Thymus (tissue), 14 donors: ENCODE data around the gene XIRP2. TPM values are rescaled to one million over a fixed set of nuclear protein-coding genes. Genes with fewer than 3 reads are reported as not detected.

Experiments used
- DNase-seq, 9 donors: peaks; one replicate each; pipeline ENCODE4 v3.0.0-alpha.2; 2013; ENCODE audit warnings: low spot score in 9 of 9, low read depth in 6 of 9, missing footprints in 1 of 9
- H3K27ac ChIP-seq, 2 donors: one replicate each; pipeline ENCODE4 v1.5.1; 2013; ENCODE audit warnings: control low read depth in 1 of 2, low read depth in 1 of 2, low read length in 1 of 2, mild to moderate bottlenecking in 1 of 2, moderate library complexity in 1 of 2
- H3K27me3 ChIP-seq, 2 donors: one replicate each; pipeline ENCODE4 v1.5.1; 2013; ENCODE audit warnings: low read length in 1 of 2; ENCODE audit not compliant: control insufficient read depth in 2 of 2, insufficient read depth in 1 of 2
- H3K36me3 ChIP-seq, 2 donors: one replicate each; pipeline ENCODE4 v1.5.1; 2013; ENCODE audit warnings: low read length in 1 of 2, mild to moderate bottlenecking in 1 of 2, moderate library complexity in 1 of 2; ENCODE audit not compliant: control insufficient read depth in 2 of 2, insufficient read depth in 2 of 2
- H3K4me1 ChIP-seq, 2 donors: one replicate each; pipeline ENCODE4 v1.5.1; 2013; ENCODE audit warnings: low read length in 2 of 2; ENCODE audit not compliant: control insufficient read depth in 2 of 2, insufficient read depth in 2 of 2
- H3K4me3 ChIP-seq, 2 donors: one replicate each; pipeline ENCODE4 v1.5.1; 2013; ENCODE audit warnings: low read length in 2 of 2, control low read depth in 1 of 2, mild to moderate bottlenecking in 1 of 2
- H3K9me3 ChIP-seq, 2 donors: one replicate each; pipeline ENCODE4 v1.5.1; 2013; ENCODE audit warnings: low read length in 1 of 2, mild to moderate bottlenecking in 1 of 2; ENCODE audit not compliant: control insufficient read depth in 2 of 2, insufficient read depth in 1 of 2
- WGBS: extraction: QIAGEN DNeasy Blood & Tissue Kit; methylation state at CpG from one replicate; pipeline ENCODE4 v1.1.7; 2013; 5-methylcytosine and 5-hydroxymethylcytosine counted together
- long read RNA-seq, 10 donors: transcript quantifications; one replicate each; lab custom pipeline, GENCODE V29; 2026
- polyA plus RNA-seq: library from polyadenylated mRNA; stranded (reverse); fragments of 200-250 nt; gene quantifications from one replicate; pipeline ENCODE4 v1.2.3, GENCODE V29; 2013
- total RNA-seq: library from RNA; stranded (reverse); fragments of 120-200 nt; gene quantifications from one replicate; pipeline ENCODE4 v1.2.4, GENCODE V29; 2013
- donor health status: healthy.

Gene XIRP2
- total RNA-seq, result 0.14 TPM
- 0.21 TPM for polyA plus RNA-seq
- long read RNA-seq, donor 1, result 0 reads
- long read RNA-seq, donor 2, result 0 reads
- long read RNA-seq, donor 3, result 0 reads
- long read RNA-seq, donor 4, result 0 reads
- long read RNA-seq, donor 5, result 0 reads
- long read RNA-seq, donor 6, result 0 reads
- long read RNA-seq, donor 7, result 0 reads
- long read RNA-seq, donor 8, result 0 reads
- long read RNA-seq, donor 9, result 0 reads
- long read RNA-seq, donor 10, result 0 reads

- H3K4me3 ChIP-seq, result no peak within 1 kb of the TSS
- H3K27ac ChIP-seq, result no peak within 1 kb of the TSS
- 95% methylated on average over 2 of the region's 2 CpGs for WGBS
- H3K4me1 ChIP-seq, result no peaks in the 10 kb centered on the region
- no peaks in the 10 kb centered on the region for H3K27me3 ChIP-seq
- no peaks in the 10 kb centered on the region for H3K36me3 ChIP-seq
- H3K9me3 ChIP-seq, result no peaks in the 10 kb centered on the region
- DNase-seq, result no peak
Observed at GRCh38 chr2:166888180-166888579, at the start of gene XIRP2. TSS of gene XIRP2 (plus strand) at chr2:166888480. CDS start at chr2:166903483, 15,003 bp downstream.

- Histone ChIP-seq H3K4me1 (no peaks in the 10 kb centered on the region), H3K4me3 (no peak overlapping the region), H3K36me3 (no peaks in the 10 kb centered on the region), H3K27me3 (no peaks in the 10 kb centered on the region), H3K27ac (no peak overlapping the region), H3K9me3 (no peaks in the 10 kb centered on the region)
- 95% methylated on average over 2 of the region's 2 CpGs for WGBS
- no peak for DNase-seq
Observed at GRCh38 chr2:166841152-166841551, 47.1 kb upstream of the XIRP2 start.

GRCh38 chr2:166841679-166842078 lies 46.6 kb upstream of the XIRP2 start:
- 91% methylated on average over 1 of the region's 1 CpG for WGBS
- Histone ChIP-seq H3K4me3 (no peak overlapping the region), H3K9me3 (no peaks in the 10 kb centered on the region), H3K36me3 (no peaks in the 10 kb centered on the region), H3K27ac (no peak overlapping the region), H3K27me3 (no peaks in the 10 kb centered on the region), H3K4me1 (no peaks in the 10 kb centered on the region)
- DNase-seq, result no peak

- Histone ChIP-seq H3K9me3 (no peaks in the 10 kb centered on the region), H3K36me3 (no peaks in the 10 kb centered on the region), H3K4me1 (no peaks in the 10 kb centered on the region), H3K4me3 (no peak overlapping the region), H3K27me3 (no peaks in the 10 kb centered on the region), H3K27ac (no peak overlapping the region)
- WGBS, result 94% methylated on average over 1 of the region's 1 CpG
- no peak for DNase-seq
Observed at GRCh38 chr2:166844111-166844510, 44.2 kb upstream of the XIRP2 start.

- Histone ChIP-seq H3K27me3 (no peaks in the 10 kb centered on the region), H3K4me1 (no peaks in the 10 kb centered on the region), H3K4me3 (no peak overlapping the region), H3K36me3 (no peaks in the 10 kb centered on the region), H3K27ac (no peak overlapping the region), H3K9me3 (no peaks in the 10 kb centered on the region)
- 81% methylated on average over 6 of the region's 6 CpGs for WGBS
- no peak for DNase-seq
Observed at GRCh38 chr2:166862468-166863132, 25.7 kb upstream of the XIRP2 start.

- H3K36me3 ChIP-seq, result no peaks in the 10 kb centered on the region
- H3K27me3 ChIP-seq, result no peaks in the 10 kb centered on the region
- no peak for DNase-seq
- no peak overlapping the region for H3K27ac ChIP-seq
- H3K4me1 ChIP-seq, result no peaks in the 10 kb centered on the region
- no peaks in the 10 kb centered on the region for H3K9me3 ChIP-seq
- WGBS, result 89% methylated on average over 10 of the region's 10 CpGs
- no peak overlapping the region for H3K4me3 ChIP-seq
Observed at GRCh38 chr2:166867874-166868514, 20.3 kb upstream of the XIRP2 start.

- H3K36me3 ChIP-seq, result no peaks in the 10 kb centered on the region
- H3K9me3 ChIP-seq, result no peaks in the 10 kb centered on the region
- no peaks in the 10 kb centered on the region for H3K27me3 ChIP-seq
- no peak overlapping the region for H3K4me3 ChIP-seq
- H3K4me1 ChIP-seq, result no peaks in the 10 kb centered on the region
- 100% methylated on average over 1 of the region's 1 CpG for WGBS
- no peak overlapping the region for H3K27ac ChIP-seq
- DNase-seq, result no peak
Observed at GRCh38 chr2:166870346-166870745, 17.9 kb upstream of the XIRP2 start.

- Histone ChIP-seq H3K36me3 (no peaks in the 10 kb centered on the region), H3K4me3 (no peak overlapping the region), H3K9me3 (no peaks in the 10 kb centered on the region), H3K27me3 (no peaks in the 10 kb centered on the region), H3K27ac (no peak overlapping the region), H3K4me1 (no peaks in the 10 kb centered on the region)
- WGBS, result 97% methylated on average over 1 of the region's 1 CpG
- DNase-seq, result no peak
Observed at GRCh38 chr2:166881177-166881576, 7.1 kb upstream of the XIRP2 start.

GRCh38 chr2:166882851-166883250 lies 5.4 kb upstream of the XIRP2 start:
- H3K27ac ChIP-seq, result no peak overlapping the region
- WGBS, result 91% methylated on average over 3 of the region's 3 CpGs
- no peaks in the 10 kb centered on the region for H3K27me3 ChIP-seq
- no peaks in the 10 kb centered on the region for H3K9me3 ChIP-seq
- DNase-seq, result no peak
- no peak overlapping the region for H3K4me3 ChIP-seq
- H3K36me3 ChIP-seq, result no peaks in the 10 kb centered on the region
- H3K4me1 ChIP-seq, result no peaks in the 10 kb centered on the region
